ENCODE measurements around the gene OGN.
"Not testable (repeated sequence)": the region's sequence is repeated elsewhere in the genome, so short reads cannot be mapped to it uniquely, and the experiment has no call there.

Gene OGN

GRCh38 chr9:92404042-92404836, at the start of gene OGN:
TSS of gene OGN (minus strand) at chr9:92404578. CDS start at chr9:92403407, 1,171 bp downstream.
- in situ Hi-C loops (cut with MboI; ENCODE audit: low sequenced_read_pairs): no loop called here

- in situ Hi-C loops (cut with MboI; ENCODE audit: low sequenced_read_pairs): loop anchor here (25.0 kb wide), 1 partner anchor 309 kb away; no protein-coding TSS in a partner anchor
Observed at GRCh38 chr9:92446536-92446935, 42.2 kb upstream of the OGN start.

GRCh38 chr9:92444841-92445240, 40.5 kb upstream of the OGN start:
- in situ Hi-C loops (cut with MboI; ENCODE audit: low sequenced_read_pairs): loop anchor here (25.0 kb wide), 1 partner anchor 308 kb away; no protein-coding TSS in a partner anchor

GRCh38 chr9:92440751-92441046, 36.3 kb upstream of the OGN start:
- in situ Hi-C loops (cut with MboI; ENCODE audit: low sequenced_read_pairs): loop anchor here (25.0 kb wide), 1 partner anchor 303 kb away; no protein-coding TSS in a partner anchor

GRCh38 chr9:92439921-92440750, 35.8 kb upstream of the OGN start:
- in situ Hi-C loops (cut with MboI; ENCODE audit: low sequenced_read_pairs): loop anchor here (25.0 kb wide), 1 partner anchor 303 kb away; no protein-coding TSS in a partner anchor

GRCh38 chr9:92438900-92439526, 34.6 kb upstream of the OGN start:
- in situ Hi-C loops (cut with MboI; ENCODE audit: low sequenced_read_pairs): loop anchor here (25.0 kb wide), 1 partner anchor 302 kb away; no protein-coding TSS in a partner anchor

GRCh38 chr9:92435263-92435662, 30.9 kb upstream of the OGN start:
- in situ Hi-C loops (cut with MboI; ENCODE audit: low sequenced_read_pairs): loop anchor here (25.0 kb wide), 1 partner anchor 298 kb away; no protein-coding TSS in a partner anchor

- in situ Hi-C loops (cut with MboI; ENCODE audit: low sequenced_read_pairs): loop anchor here (25.0 kb wide), 1 partner anchor 296 kb away; no protein-coding TSS in a partner anchor
Observed at GRCh38 chr9:92432972-92433548, 28.7 kb upstream of the OGN start.

GRCh38 chr9:92432350-92432749, 28.0 kb upstream of the OGN start:
- in situ Hi-C loops (cut with MboI; ENCODE audit: low sequenced_read_pairs): loop anchor here (25.0 kb wide), 1 partner anchor 295 kb away; no protein-coding TSS in a partner anchor

- in situ Hi-C loops (cut with MboI; ENCODE audit: low sequenced_read_pairs): loop anchor here (25.0 kb wide), 1 partner anchor 293 kb away; no protein-coding TSS in a partner anchor
Observed at GRCh38 chr9:92429836-92430235, 25.5 kb upstream of the OGN start.

GRCh38 chr9:92426501-92427145, 22.2 kb upstream of the OGN start:
- in situ Hi-C loops (cut with MboI; ENCODE audit: low sequenced_read_pairs): loop anchor here (25.0 kb wide), 1 partner anchor 289 kb away; no protein-coding TSS in a partner anchor

- in situ Hi-C loops (cut with MboI; ENCODE audit: low sequenced_read_pairs): loop anchor here (25.0 kb wide), 1 partner anchor 288 kb away; no protein-coding TSS in a partner anchor
Observed at GRCh38 chr9:92425474-92425873, 21.1 kb upstream of the OGN start.

GRCh38 chr9:92424340-92424739, 20.0 kb upstream of the OGN start, which contains the start of gene OMD:
TSS of gene OMD (minus strand) at chr9:92424471. CDS start at chr9:92417558, 6,913 bp downstream.
- in situ Hi-C loops (cut with MboI; ENCODE audit: low sequenced_read_pairs): no loop called here

- in situ Hi-C loops (cut with MboI; ENCODE audit: low sequenced_read_pairs): no loop called here
Observed at GRCh38 chr9:92423612-92424011, 19.2 kb upstream of the OGN start.

- in situ Hi-C loops (cut with MboI; ENCODE audit: low sequenced_read_pairs): no loop called here
Observed at GRCh38 chr9:92422611-92423338, 18.4 kb upstream of the OGN start.

GRCh38 chr9:92414566-92414965, 10.2 kb upstream of the OGN start:
- in situ Hi-C loops (cut with MboI; ENCODE audit: low sequenced_read_pairs): no loop called here

- in situ Hi-C loops (cut with MboI; ENCODE audit: low sequenced_read_pairs): not testable (repeated sequence)
Observed at GRCh38 chr9:92411157-92411556, 6.8 kb upstream of the OGN start.

GRCh38 chr9:92408747-92409478, 4.5 kb upstream of the OGN start:
- in situ Hi-C loops (cut with MboI; ENCODE audit: low sequenced_read_pairs): no loop called here

- in situ Hi-C loops (cut with MboI; ENCODE audit: low sequenced_read_pairs): no loop called here
Observed at GRCh38 chr9:92407818-92408217, 3.4 kb upstream of the OGN start.

All from HL-60/S4 treated with retinoic acid at 250 ng/mL for 4 days and 3 days (cell line).